Ammon's horn (tissue), 1 donor: Measurements from ENCODE around the gene DTL.

Source experiments
- DNase-seq: peaks from one replicate; pipeline ENCODE4 v3.0.0-alpha.2; 2016; ENCODE audit warnings: low spot score

Gene DTL

DNA sequence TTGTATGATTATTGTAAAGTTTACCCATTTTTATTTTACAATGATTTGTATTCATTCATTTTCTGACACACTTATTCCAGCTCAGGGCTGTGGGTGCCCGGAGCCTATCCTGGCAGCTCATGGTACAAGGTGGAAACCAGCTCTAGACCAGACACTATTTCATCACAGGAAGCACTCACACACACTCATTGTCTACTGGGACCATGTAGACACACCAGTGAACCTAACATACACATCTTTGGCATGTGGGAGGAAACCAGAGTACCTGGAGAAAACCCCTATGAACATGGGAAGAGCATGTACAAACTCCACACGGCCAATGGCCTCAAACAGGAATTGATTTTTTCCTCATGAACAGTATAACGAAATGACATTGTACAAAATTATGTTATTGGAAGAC is 2.4 kb downstream of the DTL start:
- DNase-seq, result no peak

DNA sequence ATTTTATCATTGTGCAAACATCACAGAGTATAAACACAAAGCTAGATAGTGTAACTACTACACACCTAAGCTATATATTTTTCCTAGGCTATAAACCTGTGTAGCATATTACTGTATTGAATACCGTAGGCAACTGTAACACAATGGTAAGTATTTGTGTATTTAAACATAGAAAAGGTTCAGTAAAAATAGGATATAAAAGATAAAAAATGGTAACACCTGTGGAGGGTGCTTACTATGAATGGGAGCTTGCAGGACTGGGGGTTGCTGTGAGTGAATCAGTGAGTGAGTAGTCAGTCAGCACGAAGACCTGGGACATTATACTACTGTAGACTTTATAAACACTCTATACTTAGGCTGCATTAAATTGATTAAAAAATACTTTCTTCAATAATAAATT is 4.1 kb downstream of the DTL start:
- no peak for DNase-seq

DNA sequence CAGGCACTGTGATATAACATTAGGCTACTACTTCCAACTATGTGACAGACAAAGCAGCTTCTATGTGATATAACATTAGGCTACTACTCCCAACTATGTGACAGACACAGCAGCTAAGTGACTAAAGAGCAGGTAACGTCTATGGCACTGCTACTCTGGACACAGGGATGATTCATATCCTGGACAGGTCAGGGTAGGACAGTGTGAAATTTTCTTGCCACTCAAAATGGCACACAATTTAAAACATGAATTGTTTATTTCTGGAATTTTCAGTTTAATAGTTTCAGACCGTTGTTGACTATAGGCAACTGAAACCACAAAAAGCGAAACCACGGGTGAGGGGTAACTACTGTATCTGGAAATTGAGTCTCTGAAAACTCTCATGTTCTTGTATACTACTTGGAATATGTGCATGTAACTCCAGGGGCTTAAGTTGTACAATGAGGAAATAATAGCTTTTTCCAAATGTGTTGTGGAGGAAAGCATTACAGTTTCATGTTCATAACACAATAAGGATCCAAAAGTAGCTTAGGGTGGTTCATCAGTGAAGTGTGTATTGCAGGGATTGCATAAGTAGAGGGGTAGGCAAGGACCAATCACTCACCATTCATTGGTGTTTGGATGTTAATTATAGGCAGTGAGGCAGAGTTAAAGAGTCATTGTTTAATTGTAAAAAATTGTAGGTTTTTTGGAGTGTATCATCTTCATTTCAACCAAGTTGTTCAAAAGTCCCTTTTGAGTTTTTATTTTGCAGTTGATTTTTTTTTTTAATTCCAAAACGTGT is 5.3 kb downstream of the DTL start:
- no peak for DNase-seq

DNA sequence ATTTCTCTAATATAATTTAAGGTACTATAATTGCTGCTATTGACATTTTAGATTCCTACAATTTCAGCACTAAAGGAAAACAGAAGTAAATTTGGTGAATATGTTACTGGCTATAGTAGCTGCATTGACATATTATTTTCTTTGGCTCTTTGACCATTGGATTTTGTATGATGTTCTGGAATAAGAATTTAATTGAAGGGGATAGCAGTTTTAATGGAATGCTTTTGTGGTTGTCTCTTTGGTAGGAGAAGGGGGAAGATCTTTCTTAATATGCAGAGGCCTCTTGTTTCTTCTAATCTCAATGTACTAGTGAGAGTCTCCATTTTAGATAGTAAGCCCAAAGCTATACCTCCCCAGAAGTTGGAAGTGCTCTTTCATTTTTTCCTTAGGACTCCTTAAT is 6.9 kb downstream of the DTL start:
- no peak for DNase-seq

DNA sequence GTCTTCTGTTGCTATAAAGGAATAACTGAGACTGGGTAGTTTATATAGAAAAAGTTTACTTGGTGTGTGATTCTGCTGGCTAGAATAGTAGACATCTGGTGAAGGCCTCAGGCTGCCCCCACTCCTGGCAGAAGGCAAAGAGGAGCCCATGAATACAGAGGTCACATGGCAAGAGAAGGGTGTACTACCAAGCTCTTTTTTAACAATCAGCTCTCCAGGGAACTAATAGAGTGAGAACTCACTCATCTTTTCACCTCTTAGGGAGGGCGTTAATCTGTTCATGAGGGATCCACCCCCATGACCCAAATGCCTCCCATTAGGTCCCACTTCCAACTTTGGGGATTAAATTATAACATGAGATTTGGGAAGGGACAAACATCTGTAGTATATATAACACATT is 9.3 kb downstream of the DTL start:
- no peak for DNase-seq

DNA sequence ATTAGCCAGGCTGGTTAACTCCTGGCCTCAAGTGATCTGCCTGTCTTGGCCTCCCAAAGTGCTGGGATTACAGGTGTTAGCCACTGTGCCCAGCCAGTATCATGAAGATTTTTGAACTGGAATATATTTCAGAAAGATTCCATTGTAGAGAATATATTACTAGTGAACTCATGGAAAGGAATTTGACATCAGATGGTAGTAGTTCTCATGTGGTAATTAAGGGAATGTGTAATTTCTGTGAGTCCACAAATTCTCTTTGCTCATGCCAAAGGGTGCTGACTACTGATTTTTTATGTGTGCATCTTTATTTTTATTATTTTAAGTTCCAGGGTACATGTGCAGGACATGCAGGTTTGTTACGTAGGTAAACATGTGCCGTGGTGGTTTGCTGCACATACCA is 10.4 kb downstream of the DTL start:
- DNase-seq, result no peak

DNA sequence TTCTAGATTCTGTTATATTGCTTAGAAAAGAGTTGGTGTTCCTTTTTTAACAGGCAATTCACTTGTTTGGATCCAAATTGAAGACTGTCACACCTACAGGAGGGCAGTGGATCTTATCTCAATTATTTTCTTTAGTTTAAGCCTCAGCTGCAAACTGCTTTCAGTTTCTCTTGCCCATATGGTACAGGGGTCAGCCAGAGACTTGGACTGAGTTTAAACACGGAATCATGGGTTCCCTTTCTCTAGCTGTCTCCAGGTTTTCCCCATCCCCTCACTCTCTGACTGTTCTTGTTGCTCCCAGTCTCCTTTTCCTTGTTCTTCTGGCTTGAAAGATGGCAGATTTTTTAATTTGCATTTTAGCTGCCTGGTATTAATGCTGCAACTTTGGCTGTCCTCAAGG is 18.4 kb downstream of the DTL start:
- no peak for DNase-seq

DNA sequence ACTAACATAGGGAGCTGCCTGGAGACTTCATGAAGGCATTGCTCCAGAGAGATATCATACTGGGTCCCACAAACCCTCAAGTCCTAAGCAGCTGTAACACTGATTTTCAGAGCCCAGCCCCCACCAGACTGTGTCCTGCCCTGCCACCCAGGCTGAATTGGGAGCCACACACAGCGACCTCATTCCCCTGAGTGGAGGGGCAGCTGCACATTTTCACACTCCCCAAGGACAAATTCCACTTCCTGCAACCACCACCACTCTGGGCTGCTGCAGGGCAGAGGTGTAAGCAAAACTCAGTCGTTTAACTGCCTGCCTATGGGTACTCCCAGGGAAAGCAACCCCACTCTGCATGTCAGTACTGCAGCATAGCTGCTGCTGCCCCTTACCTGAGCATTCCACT is 19.8 kb downstream of the DTL start:
- DNase-seq, result no peak

DNA sequence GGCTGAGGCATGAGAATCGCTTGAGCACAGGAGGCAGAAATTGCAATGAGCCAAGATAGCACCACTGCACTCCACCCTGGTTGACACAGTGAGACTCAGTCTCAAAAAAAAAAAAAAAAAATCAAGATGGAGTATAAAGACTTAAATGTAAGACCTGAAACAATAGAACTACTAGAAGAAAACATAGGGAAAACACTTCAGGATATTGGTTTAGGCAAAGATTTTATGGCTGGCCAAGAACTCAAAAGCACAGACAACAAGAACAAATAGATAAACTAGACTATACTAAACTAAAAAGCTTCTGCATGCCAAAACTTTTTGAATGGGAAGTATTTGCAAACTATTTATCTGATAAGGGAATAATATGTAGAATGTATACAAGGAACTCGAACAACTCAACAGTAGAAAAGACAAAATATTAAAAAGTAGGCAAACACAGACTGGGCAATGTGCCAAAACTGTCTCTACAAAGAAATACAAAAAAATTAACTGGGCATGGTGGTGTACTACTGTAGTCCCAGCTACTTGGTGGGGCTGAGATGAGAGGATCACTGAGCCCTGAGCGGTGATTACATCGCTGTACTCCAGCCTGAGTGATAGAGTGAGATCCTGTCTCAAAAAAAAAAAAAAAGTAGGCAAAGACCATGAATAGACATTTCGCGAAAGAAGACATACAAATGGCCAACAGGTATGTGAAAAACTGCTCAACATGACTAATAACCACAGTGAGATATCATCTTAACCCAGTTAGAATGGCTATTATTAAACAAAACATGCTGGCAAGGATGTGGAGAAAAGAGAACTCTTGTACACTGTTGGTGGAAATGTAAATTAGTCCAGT is 25.3 kb downstream of the DTL start:
- DNase-seq, result no peak

DNA sequence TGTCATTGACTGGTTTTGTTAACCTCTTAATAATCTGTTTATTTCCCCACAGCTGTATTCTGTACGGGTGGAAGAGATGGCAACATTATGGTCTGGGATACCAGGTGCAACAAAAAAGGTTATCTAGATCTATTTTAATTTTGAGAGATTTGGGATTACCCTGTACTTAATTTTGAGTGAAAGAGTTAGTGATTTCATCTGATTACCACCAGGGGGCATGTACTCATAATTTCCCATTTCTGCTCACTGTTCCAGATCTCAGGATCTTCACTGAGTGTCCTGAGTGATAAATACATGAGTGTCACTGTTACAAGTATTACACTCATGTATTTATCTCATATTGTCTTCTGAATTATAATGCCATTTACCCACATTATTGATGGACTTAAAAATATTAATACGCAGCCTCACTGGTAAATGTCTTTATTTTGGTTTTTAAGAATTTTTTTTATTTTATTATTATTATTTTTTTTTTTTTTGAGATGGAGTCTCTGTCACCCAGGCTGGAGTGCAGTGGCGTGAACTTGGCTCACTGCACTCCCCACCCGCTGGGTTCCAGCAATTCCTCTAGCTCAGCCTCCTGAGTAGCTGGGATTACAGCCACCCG is 27.4 kb downstream of the DTL start:
- peak; percentile 63 for DNase-seq

DNA sequence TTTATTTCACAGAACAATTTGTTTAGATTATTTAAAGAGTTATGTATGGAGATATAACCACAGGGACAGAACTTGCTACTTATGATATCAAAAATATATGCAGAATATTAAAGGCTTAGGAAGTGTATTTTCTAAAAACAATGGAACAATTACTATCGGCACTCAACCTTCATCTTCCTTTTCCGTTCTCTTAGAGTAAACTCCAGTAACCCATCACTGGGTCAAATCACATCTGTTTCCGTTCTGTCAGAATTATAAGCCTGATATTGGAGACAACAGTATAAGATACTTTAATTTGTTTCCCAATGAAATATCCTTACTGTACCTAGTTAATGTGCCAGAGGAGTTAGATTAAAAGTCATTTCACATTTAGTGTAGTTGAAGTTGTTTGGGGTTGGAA is 32.2 kb downstream of the DTL start:
- DNase-seq, result no peak

DNA sequence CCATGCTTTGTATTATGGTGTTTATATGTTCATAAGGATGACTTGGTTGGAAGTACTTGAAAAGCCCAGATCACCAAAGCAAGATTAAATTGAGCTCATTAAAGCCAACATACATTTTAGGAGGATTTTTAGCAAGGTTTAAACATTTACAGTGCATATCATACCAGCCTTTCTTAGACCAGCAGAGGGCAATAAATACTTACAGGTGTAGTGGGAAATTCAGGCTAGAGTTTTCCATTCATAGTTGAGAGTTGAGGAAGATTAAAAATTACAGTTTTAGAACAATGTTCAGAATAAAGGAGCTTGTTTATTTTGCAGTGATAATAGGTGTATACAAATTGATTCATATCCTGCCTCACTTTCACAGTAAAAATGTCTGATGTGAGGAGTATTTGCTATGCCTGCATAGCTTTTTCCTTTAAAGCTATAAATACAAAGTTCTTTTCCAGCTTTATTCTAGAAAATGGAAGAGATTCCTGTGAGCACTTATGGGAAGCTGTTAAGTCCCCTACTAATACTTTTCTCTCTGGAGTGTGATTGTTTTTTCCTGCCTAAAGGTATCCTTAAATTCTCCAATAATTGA is 35.3 kb downstream of the DTL start:
- DNase-seq, result peak; percentile 63

DNA sequence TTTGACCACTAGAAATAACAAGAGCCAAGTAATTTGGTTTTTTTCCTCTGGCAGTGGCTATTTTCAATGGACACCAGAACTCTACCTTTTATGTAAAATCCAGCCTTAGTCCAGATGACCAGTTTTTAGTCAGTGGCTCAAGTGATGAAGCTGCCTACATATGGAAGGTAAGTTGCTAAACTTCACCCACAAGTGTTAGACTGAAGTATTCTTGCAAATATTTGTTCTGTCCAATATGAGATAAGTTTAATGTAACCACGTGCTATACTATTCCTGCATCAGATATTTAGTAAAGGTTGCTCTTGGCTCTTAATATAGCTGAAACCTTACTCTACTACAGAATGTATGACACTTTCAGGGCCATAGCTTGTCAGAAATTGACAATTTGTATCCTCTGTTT is 36.5 kb downstream of the DTL start:
- DNase-seq, result no peak

DNA sequence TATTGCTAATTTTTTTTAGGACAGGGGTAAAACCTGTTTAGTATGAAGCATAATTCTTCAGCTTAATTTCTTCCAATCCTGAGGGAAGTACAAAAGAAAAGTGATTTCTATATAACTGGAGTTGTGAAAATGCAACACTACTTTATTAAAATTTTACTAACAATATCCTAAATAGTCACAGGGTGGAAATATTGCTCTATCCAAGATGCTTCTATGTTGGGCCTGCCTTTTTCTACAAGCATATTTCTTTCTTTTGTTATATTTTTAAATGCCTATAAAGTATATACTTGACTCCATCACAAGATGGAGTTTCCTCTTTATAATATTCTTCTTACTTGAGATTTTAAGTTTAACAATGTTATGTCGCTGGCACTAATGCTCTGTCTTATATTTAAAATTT is 37.9 kb downstream of the DTL start:
- no peak for DNase-seq

DNA sequence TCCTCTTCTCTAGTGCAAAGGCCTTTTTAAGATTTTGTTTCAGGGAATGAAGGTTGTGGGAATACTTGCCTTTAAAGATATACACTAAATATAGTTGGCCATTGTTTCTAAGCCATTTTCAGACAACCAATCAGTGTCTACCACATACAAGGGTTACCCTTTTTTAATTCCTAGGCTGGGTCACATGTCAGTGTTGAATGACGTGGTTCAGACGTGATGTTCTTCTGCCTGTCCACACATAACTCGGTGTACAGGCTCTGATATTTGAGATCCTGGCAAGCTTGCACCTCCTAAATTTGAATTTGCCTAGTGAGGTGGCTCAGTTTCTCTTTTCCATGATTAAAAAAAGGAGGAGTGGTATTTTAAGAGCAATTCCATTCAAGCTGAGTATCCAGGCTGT is 38.8 kb downstream of the DTL start:
- no peak for DNase-seq

DNA sequence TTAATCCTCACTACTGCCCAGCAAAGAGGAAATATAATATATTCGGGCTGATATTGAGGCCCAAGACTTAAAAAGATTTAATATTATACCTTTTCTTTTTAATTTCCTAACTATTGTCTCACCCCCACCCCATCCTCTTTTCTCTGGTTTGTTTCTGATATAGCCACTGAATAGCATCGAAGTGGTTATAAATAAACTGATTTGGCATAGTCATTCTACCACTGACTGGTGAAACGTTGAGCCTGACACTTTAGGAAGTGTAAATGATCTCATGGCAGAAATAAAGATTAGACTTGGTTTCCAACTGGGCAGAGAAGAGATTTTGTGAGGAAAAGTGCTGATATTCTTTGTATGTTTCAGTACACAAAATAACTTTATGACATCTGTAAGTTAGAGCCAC is 39.3 kb downstream of the DTL start:
- no peak for DNase-seq

DNA sequence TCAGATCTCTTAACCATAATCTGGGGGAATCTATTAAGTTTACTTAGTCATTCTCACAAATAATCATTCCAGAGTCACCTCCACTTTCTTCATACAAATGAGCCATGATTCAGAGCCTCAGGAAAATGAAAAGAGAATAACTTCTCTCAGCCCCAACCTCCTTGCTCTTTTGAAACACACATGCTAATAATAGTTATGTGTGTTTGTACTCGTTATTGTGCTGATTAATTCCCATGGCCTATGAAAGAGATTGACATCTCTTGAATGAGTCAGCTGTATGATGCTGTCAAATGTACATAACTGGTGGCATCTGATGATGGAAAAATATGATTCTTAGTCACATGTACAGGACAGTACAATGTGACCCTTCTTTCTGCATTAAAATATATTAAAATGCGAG is 41.5 kb downstream of the DTL start:
- DNase-seq, result no peak

DNA sequence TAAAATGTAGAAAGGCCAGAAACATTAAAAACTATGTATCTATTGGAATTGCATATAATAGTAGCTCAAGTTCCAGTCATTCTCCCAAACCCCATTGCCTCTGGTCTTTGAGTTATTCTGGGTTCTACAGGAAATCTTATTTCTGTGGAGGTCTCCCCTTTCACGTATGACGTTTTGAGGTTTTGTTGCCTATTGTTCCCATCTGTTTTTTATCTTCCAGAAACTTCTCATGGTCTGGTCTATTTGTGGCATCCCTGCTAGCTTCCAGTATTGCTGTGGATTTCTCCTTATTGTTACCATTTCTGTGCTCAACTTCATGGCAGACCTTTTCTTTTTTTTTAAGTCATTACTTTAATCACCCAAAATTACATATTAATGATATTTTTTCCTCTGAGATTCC is 43.3 kb downstream of the DTL start:
- no peak for DNase-seq

DNA sequence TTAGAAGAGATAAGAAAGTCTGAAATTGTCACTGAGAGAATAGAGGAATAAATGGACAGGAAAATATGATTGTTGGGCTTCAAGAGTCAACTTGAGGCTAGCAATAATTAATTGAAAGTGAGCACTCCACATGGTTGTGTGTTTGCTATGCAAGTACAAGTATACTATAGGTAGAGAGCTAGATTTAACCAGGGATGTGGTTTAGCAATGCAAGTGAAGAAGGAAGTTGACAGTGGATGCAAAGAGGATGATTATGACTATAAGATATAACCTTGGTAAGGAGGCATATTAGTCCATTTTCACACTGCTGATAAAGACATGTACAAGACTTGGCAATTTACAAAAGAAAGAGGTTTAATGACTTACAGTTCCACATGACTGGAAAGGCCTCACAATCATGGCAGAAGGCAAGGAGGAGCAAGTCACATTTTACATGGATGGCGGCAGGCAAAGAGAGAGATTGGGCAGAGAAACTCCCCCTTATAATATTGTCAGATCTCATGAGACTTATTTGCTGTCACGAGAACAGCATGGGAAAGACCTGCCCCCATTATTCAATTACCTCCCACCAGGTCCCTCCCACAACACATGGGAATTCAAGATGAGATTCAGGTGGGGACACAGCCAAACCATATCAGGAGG is 47.3 kb downstream of the DTL start:
- DNase-seq, result no peak

DNA sequence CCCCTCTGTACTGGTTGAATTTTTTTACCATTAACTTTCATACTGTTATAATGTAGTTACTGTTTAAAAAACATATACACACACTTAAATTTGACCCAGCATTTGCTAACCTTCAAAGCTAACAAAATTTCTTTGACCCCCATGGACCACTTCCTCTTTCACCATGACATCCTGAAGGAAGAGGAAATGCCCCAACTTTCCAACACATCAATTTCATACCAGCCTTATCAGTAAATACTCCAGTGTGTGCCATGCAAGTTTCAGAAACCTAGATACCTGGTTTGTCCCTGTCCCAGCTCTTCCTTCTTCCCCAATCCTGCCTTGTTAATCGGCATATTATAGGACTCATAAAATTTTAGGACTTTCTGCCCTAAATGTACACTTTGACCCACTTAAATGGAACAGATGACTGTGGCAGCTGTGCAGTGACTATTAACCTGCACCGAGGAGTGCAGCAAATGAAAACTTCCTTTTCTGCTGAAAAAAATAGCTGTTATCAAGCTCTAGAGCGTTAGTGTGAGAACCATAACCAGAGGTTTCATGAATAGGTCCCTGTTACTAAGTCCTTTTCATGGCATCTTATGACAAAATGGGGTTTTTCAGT is 54.1 kb downstream of the DTL start:
- no peak for DNase-seq

DNA sequence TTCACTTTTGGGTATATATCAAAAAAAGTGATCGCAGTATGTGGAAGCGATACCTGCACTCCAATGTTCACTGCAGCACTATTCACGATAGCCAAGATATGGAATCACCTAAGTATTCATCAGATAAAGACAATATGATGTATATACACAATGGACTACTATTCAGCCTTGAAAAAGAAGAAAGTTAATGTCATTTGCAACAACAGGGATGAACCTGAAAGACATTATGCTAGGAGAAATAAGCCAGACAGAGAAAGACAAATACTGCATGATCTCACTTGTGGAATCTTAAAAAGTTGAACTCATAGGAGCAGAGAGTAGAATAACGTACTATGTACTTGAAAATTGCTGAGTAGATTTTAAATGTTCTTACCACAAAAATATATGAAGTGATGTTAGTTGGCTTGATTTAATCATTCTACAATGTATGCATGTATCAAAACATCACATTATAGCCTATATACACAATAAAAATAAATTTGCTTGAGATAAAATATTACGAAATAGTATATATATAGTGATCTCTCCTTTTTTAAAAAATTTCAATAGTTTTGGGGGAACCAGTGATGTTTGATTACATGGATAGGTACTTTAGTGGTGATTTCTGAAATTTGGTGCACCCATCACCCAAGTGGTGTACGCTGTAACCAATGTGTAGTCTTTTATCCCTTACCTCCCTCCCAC is 56.0 kb downstream of the DTL start:
- no peak for DNase-seq
